Measurements from ENCODE around the gene IL10RB.
A peak's percentile ranks its signal among the peaks of the same experiment; 100 is the strongest.

Gene IL10RB

DNA sequence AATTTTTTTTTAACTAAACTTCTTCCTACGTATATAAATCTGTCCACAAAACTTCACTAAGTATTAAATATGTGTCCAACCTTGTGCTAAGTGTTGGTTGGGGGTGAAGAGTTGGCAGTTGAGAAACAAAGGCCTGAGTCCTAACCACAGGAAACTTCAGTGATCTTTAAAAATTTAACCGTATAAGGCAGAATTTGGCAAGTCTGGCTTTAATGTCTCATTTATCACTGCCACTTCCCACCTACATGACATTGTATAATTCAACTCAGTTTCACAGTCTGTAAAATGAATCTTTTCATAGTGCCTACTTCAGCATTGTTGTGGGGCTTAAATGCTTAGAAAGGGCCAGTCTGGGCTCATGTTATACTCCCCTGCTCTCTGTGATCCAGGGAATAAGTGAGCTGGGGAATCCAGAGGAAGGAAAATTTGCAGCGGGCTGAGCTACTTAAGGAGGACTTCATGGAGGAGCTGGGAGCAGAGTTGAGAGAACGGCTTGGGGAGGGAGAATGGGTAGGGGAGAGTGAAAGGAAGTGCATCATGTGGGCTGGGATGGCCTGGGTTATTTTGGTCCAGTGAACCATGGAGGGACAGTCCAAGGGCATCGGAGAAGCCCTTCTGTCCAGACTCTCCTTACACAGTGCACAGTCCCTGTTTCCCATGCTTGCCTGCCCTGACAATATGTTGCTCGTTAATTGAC is 21.9 kb upstream of the IL10RB start:
- TF ChIP-seq, protein P1, sequence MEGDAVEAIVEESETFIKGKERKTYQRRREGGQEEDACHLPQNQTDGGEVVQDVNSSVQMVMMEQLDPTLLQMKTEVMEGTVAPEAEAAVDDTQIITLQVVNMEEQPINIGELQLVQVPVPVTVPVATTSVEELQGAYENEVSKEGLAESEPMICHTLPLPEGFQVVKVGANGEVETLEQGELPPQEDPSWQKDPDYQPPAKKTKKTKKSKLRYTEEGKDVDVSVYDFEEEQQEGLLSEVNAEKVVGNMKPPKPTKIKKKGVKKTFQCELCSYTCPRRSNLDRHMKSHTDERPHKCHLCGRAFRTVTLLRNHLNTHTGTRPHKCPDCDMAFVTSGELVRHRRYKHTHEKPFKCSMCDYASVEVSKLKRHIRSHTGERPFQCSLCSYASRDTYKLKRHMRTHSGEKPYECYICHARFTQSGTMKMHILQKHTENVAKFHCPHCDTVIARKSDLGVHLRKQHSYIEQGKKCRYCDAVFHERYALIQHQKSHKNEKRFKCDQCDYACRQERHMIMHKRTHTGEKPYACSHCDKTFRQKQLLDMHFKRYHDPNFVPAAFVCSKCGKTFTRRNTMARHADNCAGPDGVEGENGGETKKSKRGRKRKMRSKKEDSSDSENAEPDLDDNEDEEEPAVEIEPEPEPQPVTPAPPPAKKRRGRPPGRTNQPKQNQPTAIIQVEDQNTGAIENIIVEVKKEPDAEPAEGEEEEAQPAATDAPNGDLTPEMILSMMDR (IDR thresholded peaks at IDR 0.05) = no peak
- DNase-seq (ENCODE audit: low spot score) = no peak
- Histone ChIP-seq H3K4me3 (no peak overlapping the region), H3K27ac (peak overlapping the region in 1 of 2 donors; percentile 22)

DNA sequence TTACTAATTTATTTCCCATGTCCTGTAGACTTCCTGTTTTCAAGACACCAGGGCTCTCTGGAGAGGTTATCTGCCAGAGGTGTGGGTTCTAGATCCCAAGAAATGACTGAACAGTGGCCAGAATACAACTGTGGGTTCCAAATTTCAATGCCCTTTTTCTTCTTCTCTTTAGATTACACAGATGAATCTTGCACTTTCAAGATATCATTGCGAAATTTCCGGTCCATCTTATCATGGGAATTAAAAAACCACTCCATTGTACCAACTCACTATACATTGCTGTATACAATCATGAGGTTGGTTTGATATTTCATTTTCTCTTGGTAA is 21.4 kb upstream of the IL10RB start:
- TF ChIP-seq, protein P1 (IDR thresholded peaks at IDR 0.05) = no peak
- Histone ChIP-seq H3K27ac (peak overlapping the region in 1 of 2 donors; percentile 22), H3K4me3 (no peak overlapping the region)
- no peak for DNase-seq (ENCODE audit: low spot score)

DNA sequence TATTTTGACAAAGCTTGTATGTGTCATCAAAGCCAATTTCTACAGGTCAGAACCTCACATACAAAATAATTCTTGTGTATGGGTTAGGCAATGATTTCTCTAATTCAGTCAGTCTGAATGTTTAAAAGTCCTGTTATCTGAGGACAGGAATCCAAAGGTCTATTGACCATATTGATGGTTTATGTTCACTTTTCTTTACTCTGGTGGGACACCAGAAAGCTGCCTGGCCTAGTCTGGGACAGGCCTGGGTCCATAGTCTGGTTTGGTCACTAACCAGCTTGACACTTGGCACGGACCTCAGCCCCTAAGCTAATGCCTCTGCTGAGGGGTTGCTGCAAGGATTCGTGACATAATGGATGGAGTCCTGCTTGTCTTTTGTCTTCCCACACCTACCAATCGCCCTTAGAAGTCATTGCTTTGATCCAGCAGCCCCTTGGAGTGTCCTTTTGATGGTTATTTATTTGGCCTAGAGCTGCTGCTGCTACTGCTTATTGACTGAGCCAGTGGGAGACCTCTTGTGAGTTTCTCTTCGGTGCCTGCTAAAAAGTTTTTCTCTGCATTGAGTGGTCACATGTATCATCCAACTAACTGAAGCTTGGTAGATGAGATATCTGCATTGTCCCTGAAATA is 20.8 kb upstream of the IL10RB start:
- no peak for DNase-seq (ENCODE audit: low spot score)
- TF ChIP-seq, protein P1 (IDR thresholded peaks at IDR 0.05) = no peak
- Histone ChIP-seq H3K4me3 (no peak overlapping the region), H3K27ac (no peak overlapping the region)

DNA sequence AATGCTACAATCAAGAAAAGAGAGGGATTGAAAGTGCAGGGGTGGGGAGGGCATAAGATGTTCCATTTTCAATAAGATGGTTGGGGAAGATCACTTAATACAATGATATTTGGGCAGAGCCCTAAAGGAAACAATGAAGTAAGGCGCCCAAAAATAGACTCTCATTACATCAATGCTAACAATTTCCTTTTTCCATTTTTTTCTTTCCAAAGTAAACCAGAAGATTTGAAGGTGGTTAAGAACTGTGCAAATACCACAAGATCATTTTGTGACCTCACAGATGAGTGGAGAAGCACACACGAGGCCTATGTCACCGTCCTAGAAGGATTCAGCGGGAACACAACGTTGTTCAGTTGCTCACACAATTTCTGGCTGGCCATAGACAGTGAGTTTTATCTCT is 19.7 kb upstream of the IL10RB start:
- Histone ChIP-seq H3K4me3 (no peak overlapping the region), H3K27ac (no peak overlapping the region)
- TF ChIP-seq, protein P1 (IDR thresholded peaks at IDR 0.05) = no peak
- DNase-seq (ENCODE audit: low spot score) = no peak

DNA sequence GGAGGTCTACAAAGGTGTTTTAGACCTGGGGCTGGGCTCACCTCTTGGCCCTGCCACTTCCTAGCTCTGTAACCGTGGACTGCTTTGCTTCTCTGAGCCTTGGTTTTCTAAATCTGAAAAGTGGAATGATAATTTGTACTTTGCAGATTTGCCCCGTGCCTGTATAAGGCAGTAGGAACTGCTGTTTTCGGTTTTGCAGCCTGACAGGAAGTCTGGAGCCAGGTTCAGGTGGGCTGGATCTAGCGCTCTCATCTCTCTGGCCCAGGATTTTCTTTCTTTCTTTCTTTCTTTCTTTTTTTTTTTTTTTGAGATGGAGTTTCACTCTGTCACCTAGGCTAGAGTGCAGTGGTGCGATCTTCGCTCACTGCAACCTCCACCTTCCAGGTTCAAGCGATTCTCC is 19.2 kb upstream of the IL10RB start:
- no peak for DNase-seq (ENCODE audit: low spot score)
- TF ChIP-seq, protein P1 (IDR thresholded peaks at IDR 0.05) = no peak
- Histone ChIP-seq H3K27ac (no peak overlapping the region), H3K4me3 (no peak overlapping the region)

DNA sequence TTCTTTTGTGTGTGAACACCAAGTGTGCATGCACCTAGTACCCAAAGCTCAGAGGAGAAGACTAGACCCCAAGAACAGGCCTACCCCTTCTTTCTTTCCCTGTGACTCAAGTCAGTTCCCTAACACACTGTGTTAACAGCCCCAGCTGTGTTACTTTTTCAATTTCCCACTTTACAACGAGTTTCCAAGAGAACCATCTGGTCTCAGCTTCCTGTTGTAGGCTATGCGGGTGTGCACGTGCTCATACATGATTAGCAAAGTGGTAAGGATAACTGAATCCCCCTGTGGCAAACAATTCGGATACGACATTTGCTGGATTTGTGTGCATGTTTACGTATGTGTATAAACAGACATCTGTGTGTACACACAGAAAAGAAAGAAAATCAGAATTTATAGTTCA is 18.6 kb upstream of the IL10RB start:
- Histone ChIP-seq H3K4me3 (no peak overlapping the region), H3K27ac (no peak overlapping the region)
- TF ChIP-seq, protein P1 (IDR thresholded peaks at IDR 0.05) = no peak
- DNase-seq (ENCODE audit: low spot score) = no peak

Measured in coronary artery (tissue), 2 donors.